K562 (cell line): Measurements from ENCODE around the gene PDLIM5. TPM values are rescaled to one million over a fixed set of nuclear protein-coding genes. Genes with fewer than 3 reads are reported as not detected.

Source experiments
- FOXJ3 ChIP-seq: sonication (generic); formaldehyde crosslinking; IDR thresholded peaks from 2 replicates; pipeline ENCODE4 v1.4.0; 2020; ENCODE audit warnings: mild to moderate bottlenecking, missing genetic modification reagents
- FOXK1 ChIP-seq: sonication (generic); formaldehyde crosslinking; IDR thresholded peaks from 2 replicates; pipeline ENCODE4 v1.8.0; 2022; ENCODE audit warnings: missing genetic modification reagents, mild to moderate bottlenecking, borderline replicate concordance
- GTF2B ChIP-seq: IDR thresholded peaks from 2 replicates; pipeline ENCODE4 v1.6.1; 2011; ENCODE audit not compliant: insufficient read length; ENCODE audit errors: extremely low read depth
- MNT ChIP-seq, 2 experiments: fragments of 450-650 bp; conservative IDR thresholded peaks; 2 replicates each; pipeline ENCODE4 v1.6.1; 2017; ENCODE audit warnings: mild to moderate bottlenecking in 2 of 2, moderate library complexity in 2 of 2
- NFE2 ChIP-seq: IDR thresholded peaks from 2 replicates; pipeline ENCODE4 v1.6.1; 2014; ENCODE audit warnings: antibody characterized with exemption, low read depth
- NR2C1 ChIP-seq, 2 experiments: fragments of 450-650 bp; IDR thresholded peaks; 2 replicates each; pipeline ENCODE4 v1.6.1; 2017; ENCODE audit warnings: mild to moderate bottlenecking in 2 of 2, antibody characterized with exemption in 1 of 2, inconsistent platforms in 1 of 2, missing compliant biosample characterization in 1 of 2, missing genetic modification characterization in 1 of 2
- PBX2 ChIP-seq, 2 experiments: IDR thresholded peaks in 1 of 2; conservative IDR thresholded peaks in 1 of 2; 2 replicates each; pipeline ENCODE4 v1.6.1; 2016; ENCODE audit warnings: low read depth in 2 of 2, mild to moderate bottlenecking in 1 of 2, missing compliant biosample characterization in 1 of 2, missing genetic modification characterization in 1 of 2, moderate library complexity in 1 of 2
- POLR2G ChIP-seq: fragments of 200-400 bp; formaldehyde crosslinking; IDR thresholded peaks from 2 replicates; pipeline ENCODE4 v1.6.1; 2017; ENCODE audit warnings: low read depth, mild to moderate bottlenecking, antibody characterized with exemption, low read length, moderate library complexity
- RB1 ChIP-seq: fragments of 450-650 bp; IDR thresholded peaks from 2 replicates; pipeline ENCODE4 v1.6.1; 2017; ENCODE audit warnings: low read depth, mild to moderate bottlenecking
- STAT5A ChIP-seq: IDR thresholded peaks from 2 replicates; pipeline ENCODE4 v1.6.1; 2012; ENCODE audit warnings: low read length, inconsistent platforms, borderline replicate concordance
- ZEB2 ChIP-seq: fragments of 450-650 bp; IDR thresholded peaks from 2 replicates; pipeline ENCODE4 v1.6.1; 2016
- ZNF699 ChIP-seq: fragments of 250-450 bp; sonication (Bioruptor Pico); IDR thresholded peaks from 2 replicates; pipeline ENCODE4 v1.8.0; 2021; ENCODE audit warnings: mild to moderate bottlenecking, moderate library complexity; ENCODE audit not compliant: insufficient replicate concordance
- polyA plus RNA-seq, 8 experiments: library from polyadenylated mRNA; depleted of rRNA in 4 of 8; stranded (reverse) in 5 of 8; unstranded in 3 of 8; fragments of >200 nt; fragmentation: Nextera tagmentation in 2 of 8; fragmentation: Illumina TruSeq in 1 of 8; extraction: Ambion mirVana in 2 of 8; extraction: Trizol in 1 of 8; gene quantifications; 2 replicates each; pipeline versions ENCODE4 v1.2.1 to v1.2.3, GENCODE V29; 2011 to 2014; ENCODE audit warnings: inconsistent platforms in 1 of 8, missing spikeins in 1 of 8
- total RNA-seq, 7 experiments: library from RNA; depleted of rRNA in 6 of 7; stranded (reverse); fragments of >200 nt in 6 of 7; fragmentation: Illumina TruSeq in 2 of 7; extraction: Trizol in 2 of 7; gene quantifications; 2 replicates each; pipeline versions ENCODE4 v1.2.1 to v1.2.3, GENCODE V29; 2011 to 2021; ENCODE audit warnings: low replicate concordance in 1 of 7
- TF ChIP-seq, protein P1 (sequence below): sonication (generic); IDR thresholded peaks from 2 replicates; pipeline ENCODE4 v1.6.1; 2016
- TF ChIP-seq, protein P2 (sequence below), 2 experiments: fragments of 450-650 bp in 1 of 2; sonication (generic) in 1 of 2; formaldehyde crosslinking; conservative IDR thresholded peaks; 2 replicates each; pipeline versions ENCODE4 v1.4.0 to v1.8.1; 2020 to 2022; ENCODE audit warnings: mild to moderate bottlenecking in 1 of 2, missing genetic modification reagents in 1 of 2
- TF ChIP-seq, protein P3 (sequence below), 2 experiments: IDR thresholded peaks; 2 replicates each; pipeline ENCODE4 v1.6.1; 2012; ENCODE audit warnings: improper control_type of control experiment in 2 of 2, low read depth in 2 of 2, low read length in 2 of 2, borderline replicate concordance in 1 of 2
- TF ChIP-seq, protein P4 (sequence below), 2 experiments: fragments of 450-650 bp in 1 of 2; sonication (generic) in 1 of 2; formaldehyde crosslinking in 1 of 2; IDR thresholded peaks in 1 of 2; conservative IDR thresholded peaks in 1 of 2; 2 replicates each; pipeline versions ENCODE4 v1.6.1 to v1.8.1; 2016 to 2023; ENCODE audit warnings: mild to moderate bottlenecking in 2 of 2, moderate library complexity in 2 of 2, inconsistent platforms in 1 of 2, missing genetic modification reagents in 1 of 2

The PDLIM5 gene
- total and polyA plus RNA-seq, 9 of the 15 experiments (the other 6 are each of a cell fraction or from before 2014, with no cell fraction given): 36.9 to 127 (median 62.5) TPM

DNA sequence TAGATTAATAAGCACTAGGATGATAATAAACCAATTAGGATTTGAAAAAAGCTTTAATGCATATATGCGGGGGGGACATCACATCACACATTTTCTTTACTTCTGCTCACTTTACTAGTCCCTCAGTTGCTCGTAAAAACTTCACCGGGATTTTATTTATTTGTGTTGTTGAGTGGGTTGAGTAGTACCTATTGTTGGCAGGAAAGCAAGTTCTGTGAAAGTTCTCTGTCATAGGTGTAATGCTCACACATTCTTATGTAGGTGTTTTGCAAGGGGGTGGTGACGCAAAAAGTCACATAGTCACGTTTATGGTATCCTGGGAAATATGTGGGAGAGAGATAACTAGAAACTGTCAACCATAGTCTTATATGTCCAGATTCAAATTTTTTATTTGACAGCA lies 65.3 kb downstream of the PDLIM5 start (continued):
- TF ChIP-seq PBX2 (CRISPR knock-in tag; IDR thresholded peaks at IDR 0.05; ENCODE audit: low read depth) (no peak), PBX2 (tag; conservative IDR thresholded peaks at IDR 0.05; ENCODE audit: low read depth) (no peak), MNT (conservative IDR thresholded peaks at IDR 0.05) (no peak), NFE2 (0 out of 2 replicates have a peak, but pooled peaks have one; percentile 24), RB1 (no peak), POLR2G (no peak), GTF2B (no peak), NR2C1 (IDR thresholded peaks at IDR 0.05) (no peak), NR2C1 (tag; IDR thresholded peaks at IDR 0.05) (no peak), STAT5A (no peak), FOXK1 (no peak), ZEB2 (no peak), ZNF699 (no peak), FOXJ3 (CRISPR knock-in tag) (no peak)
- TF ChIP-seq, protein P1, sequence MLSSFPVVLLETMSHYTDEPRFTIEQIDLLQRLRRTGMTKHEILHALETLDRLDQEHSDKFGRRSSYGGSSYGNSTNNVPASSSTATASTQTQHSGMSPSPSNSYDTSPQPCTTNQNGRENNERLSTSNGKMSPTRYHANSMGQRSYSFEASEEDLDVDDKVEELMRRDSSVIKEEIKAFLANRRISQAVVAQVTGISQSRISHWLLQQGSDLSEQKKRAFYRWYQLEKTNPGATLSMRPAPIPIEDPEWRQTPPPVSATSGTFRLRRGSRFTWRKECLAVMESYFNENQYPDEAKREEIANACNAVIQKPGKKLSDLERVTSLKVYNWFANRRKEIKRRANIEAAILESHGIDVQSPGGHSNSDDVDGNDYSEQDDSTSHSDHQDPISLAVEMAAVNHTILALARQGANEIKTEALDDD: peak; percentile 56; the same call in 1 of the 2 replicates
- TF ChIP-seq, protein P2, sequence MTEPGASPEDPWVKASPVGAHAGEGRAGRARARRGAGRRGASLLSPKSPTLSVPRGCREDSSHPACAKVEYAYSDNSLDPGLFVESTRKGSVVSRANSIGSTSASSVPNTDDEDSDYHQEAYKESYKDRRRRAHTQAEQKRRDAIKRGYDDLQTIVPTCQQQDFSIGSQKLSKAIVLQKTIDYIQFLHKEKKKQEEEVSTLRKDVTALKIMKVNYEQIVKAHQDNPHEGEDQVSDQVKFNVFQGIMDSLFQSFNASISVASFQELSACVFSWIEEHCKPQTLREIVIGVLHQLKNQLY (CRISPR knock-in tag; conservative IDR thresholded peaks at IDR 0.05): no peak
- TF ChIP-seq, protein P3, sequence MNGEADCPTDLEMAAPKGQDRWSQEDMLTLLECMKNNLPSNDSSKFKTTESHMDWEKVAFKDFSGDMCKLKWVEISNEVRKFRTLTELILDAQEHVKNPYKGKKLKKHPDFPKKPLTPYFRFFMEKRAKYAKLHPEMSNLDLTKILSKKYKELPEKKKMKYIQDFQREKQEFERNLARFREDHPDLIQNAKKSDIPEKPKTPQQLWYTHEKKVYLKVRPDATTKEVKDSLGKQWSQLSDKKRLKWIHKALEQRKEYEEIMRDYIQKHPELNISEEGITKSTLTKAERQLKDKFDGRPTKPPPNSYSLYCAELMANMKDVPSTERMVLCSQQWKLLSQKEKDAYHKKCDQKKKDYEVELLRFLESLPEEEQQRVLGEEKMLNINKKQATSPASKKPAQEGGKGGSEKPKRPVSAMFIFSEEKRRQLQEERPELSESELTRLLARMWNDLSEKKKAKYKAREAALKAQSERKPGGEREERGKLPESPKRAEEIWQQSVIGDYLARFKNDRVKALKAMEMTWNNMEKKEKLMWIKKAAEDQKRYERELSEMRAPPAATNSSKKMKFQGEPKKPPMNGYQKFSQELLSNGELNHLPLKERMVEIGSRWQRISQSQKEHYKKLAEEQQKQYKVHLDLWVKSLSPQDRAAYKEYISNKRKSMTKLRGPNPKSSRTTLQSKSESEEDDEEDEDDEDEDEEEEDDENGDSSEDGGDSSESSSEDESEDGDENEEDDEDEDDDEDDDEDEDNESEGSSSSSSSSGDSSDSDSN (IDR thresholded peaks at IDR 0.05; ENCODE audit: borderline replicate concordance in 1 of 2, low read depth in 2 of 2, low read length in 2 of 2): no peak
- TF ChIP-seq, protein P4, sequence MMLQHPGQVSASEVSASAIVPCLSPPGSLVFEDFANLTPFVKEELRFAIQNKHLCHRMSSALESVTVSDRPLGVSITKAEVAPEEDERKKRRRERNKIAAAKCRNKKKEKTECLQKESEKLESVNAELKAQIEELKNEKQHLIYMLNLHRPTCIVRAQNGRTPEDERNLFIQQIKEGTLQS (IDR thresholded peaks at IDR 0.05): peak; percentile 48
- TF ChIP-seq, protein P4 (CRISPR knock-in tag; conservative IDR thresholded peaks at IDR 0.05): no peak
